Measurements from ENCODE around the gene ANGPT4.

The ANGPT4 gene

DNA sequence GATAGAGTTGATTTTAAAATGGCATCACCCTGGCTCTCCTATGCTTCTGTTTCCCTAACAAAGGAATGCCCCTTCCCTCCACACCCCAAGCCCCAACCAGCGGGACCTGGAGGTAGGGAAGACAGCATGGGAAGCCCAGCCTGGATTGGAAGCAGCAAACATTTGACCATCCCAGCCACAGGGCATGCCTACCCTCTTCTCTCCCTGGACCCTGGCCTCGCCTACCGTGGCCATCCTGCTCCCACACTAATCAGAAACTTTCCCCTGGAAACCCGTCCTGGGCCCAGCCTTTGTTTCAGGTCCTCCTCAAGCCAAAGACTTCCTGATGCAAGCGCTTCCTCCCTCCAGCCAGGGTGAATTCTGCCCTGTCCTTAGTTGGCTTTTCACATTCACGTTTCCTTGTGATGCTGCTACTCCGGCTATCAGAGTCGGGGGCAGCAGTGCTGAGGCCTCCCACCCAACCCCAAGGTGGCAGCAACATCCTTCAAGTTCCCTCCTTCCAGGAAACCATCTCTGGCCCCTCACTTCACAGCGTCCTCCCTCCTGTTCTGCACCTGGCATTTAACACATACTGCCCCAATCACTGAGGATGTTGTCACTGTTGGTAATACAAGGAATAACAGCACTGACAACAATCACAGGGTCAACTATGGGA is 18.2 kb upstream of the ANGPT4 start:
- no peak for DNase-seq

DNA sequence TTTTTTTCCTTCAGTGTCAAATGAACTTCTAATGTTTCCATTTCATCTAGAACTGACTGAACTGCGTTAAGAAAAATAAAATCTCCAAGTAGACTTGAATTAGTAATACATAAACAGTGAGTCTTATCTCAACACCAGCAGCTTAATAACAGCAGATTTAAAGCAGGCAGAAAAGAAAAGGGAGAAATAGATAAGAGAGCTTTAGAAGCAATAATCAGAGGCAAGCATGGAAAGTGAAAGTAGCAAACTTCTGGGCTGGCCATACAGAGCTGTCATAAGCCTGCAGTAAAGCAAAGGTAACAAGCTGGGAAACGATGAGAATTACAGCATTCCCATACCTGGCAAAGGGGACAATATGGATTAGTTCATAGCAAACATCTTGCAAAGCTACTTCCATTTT is 16.9 kb upstream of the ANGPT4 start:
- no peak for DNase-seq

DNA sequence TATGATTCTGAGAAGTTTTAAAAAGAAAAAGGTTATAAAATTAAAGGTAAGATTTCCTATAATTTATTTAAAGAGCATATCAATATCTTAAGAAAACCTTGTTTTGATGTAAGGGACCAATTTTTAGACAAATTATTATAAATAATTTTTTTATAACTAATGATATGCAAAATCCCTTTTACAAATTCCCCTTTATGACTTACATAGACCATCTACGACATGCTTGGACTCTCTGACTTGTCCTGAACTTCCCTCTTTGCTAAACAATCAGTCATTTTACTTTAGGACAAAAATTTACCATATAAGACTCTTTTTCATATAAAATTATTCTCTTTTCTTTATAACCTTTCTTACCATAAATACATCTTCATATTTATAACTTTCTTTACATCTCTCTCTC is 15.3 kb upstream of the ANGPT4 start:
- DNase-seq, result no peak

DNA sequence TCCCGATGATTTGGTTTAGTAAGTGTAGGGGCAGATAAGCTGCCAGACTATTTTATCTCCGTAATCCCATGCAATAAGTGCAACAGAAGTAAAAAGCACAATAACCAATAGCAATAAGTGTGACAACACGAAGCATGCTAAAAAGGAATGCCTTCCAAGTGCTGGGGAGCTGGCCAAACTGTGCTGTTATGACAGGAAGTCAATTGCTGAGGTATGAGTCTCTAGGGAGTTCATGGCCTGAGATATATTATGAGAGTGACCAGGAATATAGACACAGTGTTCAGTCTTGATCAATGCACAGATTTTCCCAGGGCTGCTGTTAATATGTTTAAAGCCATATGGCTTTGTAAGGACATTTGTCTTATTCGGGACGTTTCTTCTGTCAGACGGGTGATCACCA is 10.5 kb upstream of the ANGPT4 start:
- no peak for DNase-seq

DNA sequence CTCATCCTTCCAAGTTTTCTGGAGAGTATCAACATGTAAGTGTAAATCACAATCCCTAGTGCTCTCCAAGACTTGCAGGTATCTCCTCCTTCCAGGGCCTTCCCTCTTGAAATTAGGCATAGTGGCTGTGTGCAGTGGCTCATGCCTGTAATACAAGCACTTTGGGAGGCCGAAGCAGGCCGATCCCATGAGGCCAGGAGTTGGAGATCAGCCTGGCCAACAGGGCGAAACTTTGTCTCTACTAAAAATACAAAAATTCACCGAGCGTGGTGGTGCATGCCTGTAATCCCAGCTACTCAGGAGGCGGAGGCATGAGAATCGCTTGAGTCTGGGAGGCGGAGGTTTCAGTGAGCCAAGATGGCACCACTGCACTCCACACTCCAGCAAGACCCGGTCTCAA is 9.4 kb upstream of the ANGPT4 start:
- no peak for DNase-seq

DNA sequence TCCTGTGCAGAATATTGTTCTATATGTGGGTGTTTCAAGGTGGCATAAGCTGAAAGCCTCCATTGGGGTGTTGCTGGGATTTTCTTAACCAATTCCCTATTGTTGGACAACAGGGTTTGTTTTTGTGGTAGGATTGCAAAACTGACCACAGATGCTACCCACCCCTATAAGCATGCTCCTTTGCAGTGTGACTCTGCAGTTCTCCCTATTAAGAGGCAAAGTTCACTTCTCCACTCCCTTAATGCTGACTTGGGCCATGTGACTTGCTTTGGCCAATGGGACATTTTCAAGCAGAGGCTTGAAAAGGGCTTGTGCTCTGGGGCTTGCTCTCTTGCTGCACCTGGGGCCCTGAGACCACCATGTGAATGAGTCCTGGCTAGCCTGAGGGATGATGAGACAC is 8.5 kb upstream of the ANGPT4 start:
- no peak for DNase-seq

DNA sequence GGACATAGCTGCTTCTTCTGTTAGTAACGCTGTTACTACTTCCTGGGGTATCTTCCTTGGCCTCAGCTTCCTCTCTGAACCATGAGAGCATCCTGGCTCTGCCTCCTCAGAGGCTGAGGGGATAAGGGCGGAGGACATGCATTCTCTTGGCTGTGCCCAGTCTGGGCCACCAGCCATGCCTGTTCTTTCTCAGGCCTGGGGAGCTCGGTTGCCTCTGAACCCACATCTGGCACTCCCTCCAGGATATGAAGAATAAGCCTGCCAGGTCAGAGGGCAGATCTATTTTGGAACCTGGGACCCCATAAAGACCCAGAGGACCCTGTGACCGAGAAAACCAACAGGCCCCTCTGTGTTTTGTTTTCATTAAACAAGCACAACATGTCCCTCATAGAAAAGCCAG is 6.6 kb upstream of the ANGPT4 start:
- no peak for DNase-seq

DNA sequence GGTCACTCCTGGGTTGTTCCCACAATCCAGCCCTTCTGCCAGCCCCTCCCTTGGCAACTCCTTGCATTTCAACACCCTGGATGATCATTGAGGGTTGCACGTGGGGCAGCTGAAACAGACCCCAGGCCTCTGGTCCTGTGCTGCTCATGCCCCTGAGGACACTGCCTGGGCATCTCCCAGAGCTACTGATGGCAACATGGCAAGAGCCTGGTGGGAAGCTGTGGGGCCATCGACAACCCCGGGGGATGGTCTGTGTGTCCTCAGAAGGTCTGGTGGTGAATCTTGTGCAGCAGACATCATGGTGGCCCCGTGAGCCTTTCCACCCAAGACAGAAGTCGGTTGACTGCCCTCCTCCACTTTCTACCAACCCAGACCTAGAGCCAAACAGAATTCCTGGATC is 4.9 kb upstream of the ANGPT4 start:
- DNase-seq, result no peak

DNA sequence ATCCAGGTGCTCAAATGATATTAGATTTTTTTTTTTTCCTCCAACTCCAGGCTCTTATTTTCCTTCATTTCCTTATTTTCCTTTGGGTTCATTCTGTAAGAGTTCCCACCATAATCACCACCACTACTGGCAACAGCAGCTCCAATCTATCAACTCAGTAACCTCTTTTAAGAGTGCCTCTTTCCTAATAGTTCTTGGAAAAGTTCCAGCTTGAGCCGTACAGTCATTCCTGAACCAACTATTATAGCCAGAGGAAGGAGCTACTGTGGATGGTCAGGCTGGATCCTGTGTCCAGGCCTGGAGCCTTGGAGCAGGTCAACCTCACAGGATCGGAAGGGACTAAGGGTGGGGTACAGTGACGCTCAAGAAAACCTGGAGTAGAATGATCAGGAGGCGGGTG is 4.2 kb upstream of the ANGPT4 start:
- no peak for DNase-seq

DNA sequence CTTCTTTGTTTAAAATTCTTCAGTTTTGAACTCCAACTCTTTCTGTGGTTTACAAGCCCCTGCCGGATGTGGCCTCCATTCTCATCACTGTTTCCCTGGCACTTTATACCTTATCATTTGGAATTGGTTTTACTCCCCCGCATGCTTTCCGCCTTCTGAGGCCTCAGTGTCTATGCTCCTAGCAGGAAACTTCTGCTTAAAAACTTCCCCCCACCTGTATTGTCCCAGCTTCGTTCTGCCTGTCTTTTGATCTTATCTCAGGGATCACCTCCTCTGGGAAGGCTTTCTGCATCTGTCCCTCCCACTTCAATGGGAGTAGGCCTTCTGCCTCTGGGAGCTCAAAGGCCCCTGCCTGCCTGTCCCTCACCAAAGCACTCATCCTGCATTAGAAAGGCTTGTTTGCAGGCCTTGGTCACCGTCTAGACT is 3.4 kb upstream of the ANGPT4 start:
- no peak for DNase-seq

DNA sequence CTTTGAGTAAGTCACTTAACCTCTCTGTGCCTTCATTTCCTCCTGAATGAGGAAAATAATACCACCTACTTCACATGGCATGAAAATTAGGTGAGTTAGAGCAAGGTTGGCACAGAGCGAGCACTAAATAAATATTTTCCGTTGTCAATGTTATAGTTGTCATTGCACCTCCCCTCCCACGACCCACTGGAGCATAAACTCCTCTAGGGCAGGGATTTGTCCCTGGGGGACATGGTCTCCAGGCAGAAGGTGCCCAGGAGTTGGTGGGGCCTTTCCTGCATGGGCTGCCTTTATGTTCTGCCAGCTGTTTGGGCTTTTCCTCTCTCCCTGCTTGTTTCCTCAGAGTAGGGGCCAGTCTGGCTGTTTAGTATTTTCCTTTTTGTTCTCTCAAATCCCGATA is 1.3 kb upstream of the ANGPT4 start:
- DNase-seq, result no peak

DNA sequence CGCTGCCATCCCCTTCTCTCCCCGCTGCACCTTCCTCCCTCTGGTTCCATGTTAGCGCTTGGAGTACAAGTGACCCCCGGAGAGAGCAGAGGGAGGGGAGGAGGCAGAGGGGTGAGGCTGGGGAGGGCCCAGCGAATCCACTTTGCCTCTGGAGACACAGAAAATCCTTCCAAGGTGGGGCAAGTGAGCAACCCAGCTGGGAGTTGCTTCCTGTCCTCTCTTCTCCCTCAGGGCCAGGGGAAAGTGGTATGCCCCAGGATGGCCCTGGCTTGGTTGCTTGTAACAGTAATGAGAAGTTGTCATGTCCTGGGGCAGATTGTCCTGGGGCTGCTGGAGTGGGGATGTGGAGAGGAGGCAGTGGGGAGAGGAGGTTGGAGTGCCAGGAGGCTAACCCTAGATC is 691 bp upstream of the ANGPT4 start:
- no peak for DNase-seq

DNA sequence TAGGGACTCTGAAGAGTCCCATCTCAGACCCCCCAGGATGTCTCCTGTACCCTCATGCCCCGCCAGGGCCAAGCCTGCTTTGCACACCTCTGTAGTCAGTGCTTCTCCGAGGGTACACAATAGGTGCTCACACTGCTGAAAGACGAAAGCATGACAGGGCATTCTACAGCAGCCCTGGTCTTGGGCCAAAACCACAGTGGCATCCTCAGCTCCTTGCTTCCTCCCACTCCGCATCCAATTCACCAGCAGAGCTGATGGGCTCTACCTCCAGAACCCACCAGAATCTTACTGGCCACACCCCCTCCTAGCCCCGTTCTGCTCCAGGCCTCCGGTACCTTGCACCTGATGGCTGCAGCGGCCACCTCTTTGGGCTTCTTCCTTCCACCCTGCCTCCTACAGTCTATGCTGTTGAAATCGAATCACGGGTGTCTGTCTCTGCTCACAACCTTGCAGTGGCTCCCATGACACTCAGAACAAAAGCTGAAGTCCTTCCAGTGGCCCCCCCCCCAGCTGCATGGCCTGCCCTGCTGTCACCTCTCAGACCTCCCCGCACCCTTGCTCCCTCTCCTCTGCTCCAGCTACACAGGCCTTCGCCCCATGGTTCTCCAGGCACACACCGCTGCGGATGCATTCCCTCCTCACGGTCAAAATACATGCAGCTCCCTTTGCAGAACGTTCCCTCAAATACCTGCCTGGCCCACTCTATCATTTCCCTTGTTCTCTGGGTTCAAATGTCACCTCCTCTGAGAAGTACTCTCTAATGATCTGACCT is 1.2 kb downstream of the ANGPT4 start:
- DNase-seq, result no peak

DNA sequence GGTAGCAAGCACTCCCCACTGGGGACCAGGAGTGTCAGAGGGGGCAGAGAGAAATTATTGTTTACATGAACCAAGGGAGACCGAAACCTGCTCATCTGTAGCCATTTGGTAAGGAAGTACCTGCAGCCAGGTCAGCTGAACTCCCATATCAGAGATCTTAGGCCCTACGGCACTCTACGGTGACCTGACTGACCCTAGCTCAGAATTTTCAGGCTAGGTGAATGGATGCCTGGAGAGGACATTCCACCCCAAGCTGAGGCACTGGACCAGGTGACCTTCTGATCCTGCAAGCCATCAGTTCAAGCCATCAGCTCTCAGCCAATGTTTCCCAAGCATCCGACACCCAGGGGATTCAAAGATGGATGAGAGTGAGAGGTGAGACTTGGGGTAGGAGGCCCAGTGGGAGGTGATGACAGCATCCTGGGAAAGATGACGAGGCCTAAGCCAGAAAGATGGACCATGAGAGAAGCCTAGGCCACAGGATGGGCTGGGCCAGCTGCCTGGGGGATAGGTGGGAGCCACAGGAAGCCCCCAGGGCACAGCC is 2.8 kb downstream of the ANGPT4 start:
- DNase-seq, result no peak

DNA sequence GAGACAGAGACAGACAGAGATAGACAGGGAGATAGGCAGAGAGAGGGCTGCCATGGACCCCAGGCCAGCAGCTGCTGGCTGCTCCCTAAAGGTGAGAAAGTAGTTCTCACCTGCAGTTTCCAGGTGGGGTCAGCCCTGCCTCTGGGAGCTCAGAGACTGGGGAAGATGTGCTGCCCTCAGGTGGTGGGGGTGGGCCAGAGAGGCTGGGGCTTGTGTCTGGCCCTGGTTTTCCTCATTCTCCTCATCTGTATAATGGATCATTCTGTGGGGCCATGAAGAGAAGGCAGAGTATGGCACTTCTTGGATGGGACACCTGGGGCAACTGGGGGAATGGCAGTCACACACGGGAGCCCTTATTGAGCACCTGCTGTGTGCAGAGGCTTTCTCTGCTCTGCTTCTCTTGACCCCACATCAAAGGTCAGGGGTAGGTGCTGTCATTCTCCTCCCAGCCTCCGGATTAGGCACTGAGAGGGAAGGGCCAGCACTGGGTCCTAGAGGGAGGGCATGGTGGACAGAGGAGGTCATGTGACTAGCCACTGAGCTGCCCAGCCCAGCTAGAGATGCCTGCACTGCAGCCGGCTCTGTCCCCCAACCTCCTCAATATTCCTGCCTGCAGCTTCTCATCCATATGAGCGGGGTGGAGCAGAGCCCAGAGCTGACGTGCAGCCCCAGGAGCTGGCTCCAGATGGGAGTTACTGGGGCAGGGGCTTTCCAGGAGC is 4.1 kb downstream of the ANGPT4 start:
- no peak for DNase-seq

DNA sequence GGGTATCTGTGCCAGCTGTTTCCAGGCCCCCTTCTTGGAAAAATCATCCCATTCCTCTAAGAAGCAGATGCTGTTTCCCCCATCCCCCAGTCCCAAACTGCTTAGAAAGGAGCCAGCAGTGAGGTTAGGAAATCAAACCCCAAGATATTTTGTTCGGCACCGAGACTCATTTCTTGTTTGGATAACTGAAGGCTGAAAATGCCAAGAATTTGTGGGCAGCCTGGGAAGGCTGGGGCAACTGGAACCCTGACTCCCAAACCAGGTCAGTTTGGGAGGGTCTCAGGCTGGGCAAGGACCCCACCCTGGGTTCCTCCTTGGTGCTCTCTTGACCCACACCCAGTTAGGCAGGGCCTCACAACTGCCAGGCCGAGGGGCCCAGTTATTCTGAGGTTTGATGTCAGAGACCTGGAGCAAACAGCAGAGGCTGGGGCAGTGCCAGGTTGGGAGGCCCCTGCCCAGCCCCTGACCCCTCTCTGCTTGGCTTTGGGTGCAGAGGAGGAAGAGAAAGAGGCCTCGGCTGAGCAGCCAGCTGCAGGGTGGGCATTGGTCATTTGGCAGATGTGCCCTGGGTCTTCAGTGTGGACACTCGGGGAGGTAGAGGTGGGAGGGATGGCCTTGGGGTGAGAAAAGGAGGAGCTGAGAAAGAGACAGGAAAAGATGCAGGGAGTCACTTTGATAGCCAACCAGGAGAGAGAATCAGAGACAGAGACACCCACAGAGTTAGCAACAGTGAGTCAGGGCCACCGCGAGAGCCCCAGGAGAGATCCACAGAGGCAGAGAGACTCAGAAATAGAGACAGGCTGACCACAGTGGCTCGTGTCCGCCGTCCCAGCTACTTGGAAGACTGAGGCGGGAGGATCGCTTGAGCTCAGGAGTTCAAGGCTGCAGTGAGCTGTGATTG is 5.0 kb downstream of the ANGPT4 start:
- no peak for DNase-seq

DNA sequence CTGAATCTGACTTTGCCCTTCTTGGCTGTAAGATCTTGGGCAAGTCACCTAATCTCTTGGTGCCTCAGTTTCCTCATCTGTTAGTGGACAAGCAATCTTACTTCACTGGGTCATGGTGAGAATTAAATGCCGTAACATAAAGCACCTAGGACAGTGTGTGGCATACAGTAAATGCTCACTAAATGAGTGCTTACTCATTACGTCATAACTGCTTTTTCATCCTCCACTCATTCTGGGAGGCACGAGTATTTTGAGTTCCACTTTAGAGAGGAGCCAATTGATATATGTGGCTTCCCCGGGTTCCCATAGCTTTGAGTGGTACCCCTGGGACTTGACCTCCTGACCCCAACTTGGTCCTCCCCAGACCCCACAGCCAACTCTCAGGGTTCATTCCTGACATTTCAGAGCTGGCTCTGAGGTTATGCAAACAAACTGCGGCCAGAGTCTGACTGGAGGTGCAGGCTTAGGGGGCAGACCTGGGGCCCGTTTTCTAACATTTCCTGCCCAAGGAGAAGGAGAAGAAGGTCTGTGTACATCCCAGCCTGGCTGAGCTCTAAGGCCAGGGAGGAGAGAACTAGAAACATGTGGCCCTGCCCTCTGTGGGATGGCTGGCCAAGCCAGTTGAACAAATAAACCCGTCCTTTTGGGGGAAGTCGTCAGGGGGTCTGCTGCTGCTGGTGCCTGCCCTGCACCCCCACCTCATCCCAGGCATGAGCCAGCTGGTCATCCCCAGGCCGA is 5.8 kb downstream of the ANGPT4 start:
- DNase-seq, result no peak

DNA sequence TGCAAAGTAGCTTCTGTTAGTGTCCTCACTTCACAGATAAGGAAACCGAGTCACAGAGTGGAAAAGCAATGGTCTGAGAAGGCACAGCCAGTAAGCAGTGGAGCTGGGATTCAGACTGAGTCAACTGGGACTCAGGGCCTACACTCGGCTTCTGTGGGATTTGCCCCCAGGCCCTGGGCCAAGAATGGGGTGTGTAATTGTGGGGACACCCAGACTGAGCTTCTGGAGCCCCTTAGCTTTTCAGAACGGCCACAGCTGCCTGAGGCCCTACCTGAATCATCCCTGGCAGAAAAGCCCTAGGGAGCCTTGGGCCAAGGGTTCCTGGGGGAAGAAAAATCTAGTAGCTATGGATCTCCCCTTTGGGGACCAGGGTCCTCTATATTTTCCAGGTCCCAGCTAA is 6.5 kb downstream of the ANGPT4 start:
- DNase-seq, result no peak

DNA sequence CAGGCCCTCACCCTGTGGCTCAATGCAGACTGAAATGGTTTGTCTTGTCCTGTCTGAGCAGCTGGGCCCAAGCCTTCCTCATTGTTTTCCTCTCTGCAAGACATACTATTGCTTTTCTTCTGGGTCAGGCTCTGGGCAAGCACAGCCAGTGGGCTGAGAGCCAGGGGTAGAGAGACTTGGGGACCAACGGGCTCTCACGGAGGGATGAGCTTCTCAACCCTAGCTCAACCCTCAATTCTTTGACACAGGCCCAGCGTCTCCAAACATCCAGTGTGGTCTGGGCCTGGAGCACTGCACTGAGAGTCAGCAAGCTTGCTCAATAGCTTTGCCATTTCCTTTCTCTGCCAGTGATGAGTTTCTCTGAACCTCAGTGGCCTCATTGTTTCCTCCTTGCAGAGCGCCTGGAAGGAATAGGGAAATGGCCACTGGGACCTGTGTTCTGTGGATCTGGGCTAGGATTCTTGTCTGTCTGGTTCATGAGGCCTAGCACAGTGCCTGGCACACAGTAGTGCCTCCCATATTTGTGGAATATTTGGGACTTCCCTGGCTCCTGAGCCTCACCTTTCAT is 9.3 kb downstream of the ANGPT4 start:
- DNase-seq, result no peak

DNA sequence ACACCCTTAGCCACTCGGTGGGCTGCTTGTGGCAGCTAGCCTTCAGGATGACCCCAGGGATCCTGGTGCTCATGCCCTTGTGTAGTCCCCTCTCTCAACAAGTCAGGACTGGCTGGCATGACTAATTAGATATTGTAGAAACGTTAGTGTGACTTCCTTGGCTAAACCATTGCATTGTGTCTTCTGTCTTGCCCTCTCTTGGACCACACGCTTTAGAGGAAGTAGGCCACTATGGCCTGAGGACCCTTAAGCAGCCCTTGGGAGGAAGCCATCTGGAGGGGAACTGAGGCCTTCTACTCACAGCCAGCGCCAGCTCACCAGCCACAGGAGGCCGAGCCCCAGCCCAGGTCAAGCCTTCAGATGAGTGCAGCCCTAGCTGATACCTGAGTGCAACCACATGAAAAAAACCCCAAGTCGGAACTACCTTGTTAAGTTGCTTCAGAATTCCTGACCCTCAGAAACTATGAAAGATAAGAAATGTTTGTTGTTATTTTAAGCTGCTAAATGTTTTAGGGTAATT is 10.1 kb downstream of the ANGPT4 start:
- DNase-seq, result no peak

DNA sequence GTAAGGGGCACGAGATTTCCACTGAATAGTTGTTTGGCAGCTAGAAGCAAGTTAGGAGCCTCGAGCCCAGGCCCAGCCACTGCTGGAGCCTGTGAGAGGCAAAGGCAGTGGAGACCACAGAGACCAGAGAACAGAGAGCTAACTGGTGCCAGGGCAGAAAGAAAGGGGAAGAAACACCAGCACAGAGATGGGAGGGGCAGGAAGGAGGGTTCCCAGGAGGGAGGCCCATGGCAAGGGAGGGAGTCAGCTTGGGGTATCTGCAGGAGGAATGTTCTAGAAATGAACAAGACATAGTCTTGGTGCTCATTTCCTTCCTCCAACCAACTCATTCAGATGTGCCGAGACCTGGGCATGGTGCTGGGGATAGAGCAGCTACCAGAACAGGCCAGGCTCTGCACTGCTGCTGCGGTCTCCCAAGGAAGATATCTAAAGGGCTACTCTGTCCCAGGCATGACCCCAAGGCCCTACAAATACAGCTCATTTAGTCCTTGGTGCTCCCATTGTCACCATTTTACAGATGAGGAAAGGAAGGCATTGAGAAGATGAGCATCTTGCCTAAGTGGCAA is 10.7 kb downstream of the ANGPT4 start:
- no peak for DNase-seq

Measured in T1000 (cell line).